Measurements from ENCODE around the gene NFIB. TPM values are rescaled to one million over a fixed set of nuclear protein-coding genes. Genes with fewer than 3 reads are reported as not detected.

NFIB gene
- total and polyA plus RNA-seq, 2 of the 13 experiments (the other 11 are each of a cell fraction or from before 2014, with no cell fraction given): 0.98 to 4.6 TPM

DNA sequence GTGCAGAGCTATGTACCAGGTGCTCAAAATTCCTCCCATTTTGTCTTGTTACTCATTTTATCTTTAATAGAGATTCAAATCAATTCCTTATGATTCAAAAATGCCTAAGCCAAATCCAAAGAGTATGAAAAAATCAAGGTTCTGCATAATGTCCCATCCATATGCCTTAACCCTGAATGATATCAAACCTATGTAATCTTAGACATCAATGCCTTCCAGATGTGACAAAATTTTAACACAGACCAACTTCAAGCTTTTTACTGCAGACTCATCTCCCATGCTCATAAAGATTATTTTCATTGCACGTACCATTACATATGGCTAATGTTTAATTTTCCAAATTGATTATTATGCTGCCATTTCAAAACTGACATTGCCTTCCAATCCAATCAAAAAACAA lies 122.4 kb downstream of the NFIB start:
- no peak for FAIRE-seq
- no peak for DNase-seq (ENCODE audit: low spot score)
- CTCF ChIA-PET (ENCODE audit: low intra/inter-chr PET ratio, low total read pairs): no interaction called here
- Histone ChIP-seq H2AFZ (ENCODE audit: low read length) (no peak overlapping the region), H3K27me3 (ENCODE audit: control insufficient read depth in 1 of 2, insufficient read depth in 2 of 2, low read length in 2 of 2) (no peaks in the 10 kb centered on the region), H3K9ac (ENCODE audit: insufficient read depth, low read depth, low read length) (no peak overlapping the region), H4K20me1 (ENCODE audit: insufficient read depth, low read length) (0 out of 2 replicates have a peak, but pooled peaks cover 2% of the 10 kb centered on the region), H3K36me3 (replicated peaks in 1 of 2; ENCODE audit: control insufficient read depth in 1 of 2, insufficient read depth in 2 of 2, low read length in 2 of 2) (no peaks in the 10 kb centered on the region), H3K4me1 (ENCODE audit: insufficient read depth, low read length) (no peaks in the 10 kb centered on the region), H3K27ac (ENCODE audit: extremely low read length, insufficient read depth, low read length) (no peak overlapping the region), H3K79me2 (ENCODE audit: insufficient read depth, low read length) (no peaks in the 10 kb centered on the region), H3K4me2 (ENCODE audit: low read depth, low read length) (no peak overlapping the region), H3K4me3 (replicated peaks in 1 of 3; ENCODE audit: insufficient read depth in 1 of 3, low read depth in 2 of 3, low read length in 3 of 3) (no peak overlapping the region), H3K9me3 (ENCODE audit: low read length) (no peaks in the 10 kb centered on the region)
- TF ChIP-seq PLRG1 (conservative IDR thresholded peaks at IDR 0.05) (no peak), ZNF607 (CRISPR knock-in tag; IDR thresholded peaks at IDR 0.05; ENCODE audit: borderline replicate concordance) (no peak), PHB2 (IDR thresholded peaks at IDR 0.05; ENCODE audit: partially characterized antibody) (no peak), ZNF431 (CRISPR knock-in tag; IDR thresholded peaks at IDR 0.05; ENCODE audit: borderline replicate concordance, low read depth) (no peak), ZNF282 (IDR thresholded peaks at IDR 0.05; ENCODE audit: partially characterized antibody) (no peak), BHLHE40 (IDR thresholded peaks at IDR 0.05; ENCODE audit: low read length) (no peak), ZNF367 (CRISPR knock-in tag; IDR thresholded peaks at IDR 0.05; ENCODE audit: borderline replicate concordance) (no peak), MTA3 (CRISPR knock-in tag; IDR thresholded peaks at IDR 0.05) (no peak), AKAP8 (CRISPR knock-in tag; IDR thresholded peaks at IDR 0.05) (no peak), TMF1 (CRISPR knock-in tag; IDR thresholded peaks at IDR 0.05; ENCODE audit: low read depth) (no peak)
- TF ChIP-seq, protein P1, sequence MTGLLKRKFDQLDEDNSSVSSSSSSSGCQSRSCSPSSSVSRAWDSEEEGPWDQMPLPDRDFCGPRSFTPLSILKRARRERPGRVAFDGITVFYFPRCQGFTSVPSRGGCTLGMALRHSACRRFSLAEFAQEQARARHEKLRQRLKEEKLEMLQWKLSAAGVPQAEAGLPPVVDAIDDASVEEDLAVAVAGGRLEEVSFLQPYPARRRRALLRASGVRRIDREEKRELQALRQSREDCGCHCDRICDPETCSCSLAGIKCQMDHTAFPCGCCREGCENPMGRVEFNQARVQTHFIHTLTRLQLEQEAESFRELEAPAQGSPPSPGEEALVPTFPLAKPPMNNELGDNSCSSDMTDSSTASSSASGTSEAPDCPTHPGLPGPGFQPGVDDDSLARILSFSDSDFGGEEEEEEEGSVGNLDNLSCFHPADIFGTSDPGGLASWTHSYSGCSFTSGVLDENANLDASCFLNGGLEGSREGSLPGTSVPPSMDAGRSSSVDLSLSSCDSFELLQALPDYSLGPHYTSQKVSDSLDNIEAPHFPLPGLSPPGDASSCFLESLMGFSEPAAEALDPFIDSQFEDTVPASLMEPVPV (CRISPR knock-in tag; IDR thresholded peaks at IDR 0.05): no peak
- TF ChIP-seq, protein P2, sequence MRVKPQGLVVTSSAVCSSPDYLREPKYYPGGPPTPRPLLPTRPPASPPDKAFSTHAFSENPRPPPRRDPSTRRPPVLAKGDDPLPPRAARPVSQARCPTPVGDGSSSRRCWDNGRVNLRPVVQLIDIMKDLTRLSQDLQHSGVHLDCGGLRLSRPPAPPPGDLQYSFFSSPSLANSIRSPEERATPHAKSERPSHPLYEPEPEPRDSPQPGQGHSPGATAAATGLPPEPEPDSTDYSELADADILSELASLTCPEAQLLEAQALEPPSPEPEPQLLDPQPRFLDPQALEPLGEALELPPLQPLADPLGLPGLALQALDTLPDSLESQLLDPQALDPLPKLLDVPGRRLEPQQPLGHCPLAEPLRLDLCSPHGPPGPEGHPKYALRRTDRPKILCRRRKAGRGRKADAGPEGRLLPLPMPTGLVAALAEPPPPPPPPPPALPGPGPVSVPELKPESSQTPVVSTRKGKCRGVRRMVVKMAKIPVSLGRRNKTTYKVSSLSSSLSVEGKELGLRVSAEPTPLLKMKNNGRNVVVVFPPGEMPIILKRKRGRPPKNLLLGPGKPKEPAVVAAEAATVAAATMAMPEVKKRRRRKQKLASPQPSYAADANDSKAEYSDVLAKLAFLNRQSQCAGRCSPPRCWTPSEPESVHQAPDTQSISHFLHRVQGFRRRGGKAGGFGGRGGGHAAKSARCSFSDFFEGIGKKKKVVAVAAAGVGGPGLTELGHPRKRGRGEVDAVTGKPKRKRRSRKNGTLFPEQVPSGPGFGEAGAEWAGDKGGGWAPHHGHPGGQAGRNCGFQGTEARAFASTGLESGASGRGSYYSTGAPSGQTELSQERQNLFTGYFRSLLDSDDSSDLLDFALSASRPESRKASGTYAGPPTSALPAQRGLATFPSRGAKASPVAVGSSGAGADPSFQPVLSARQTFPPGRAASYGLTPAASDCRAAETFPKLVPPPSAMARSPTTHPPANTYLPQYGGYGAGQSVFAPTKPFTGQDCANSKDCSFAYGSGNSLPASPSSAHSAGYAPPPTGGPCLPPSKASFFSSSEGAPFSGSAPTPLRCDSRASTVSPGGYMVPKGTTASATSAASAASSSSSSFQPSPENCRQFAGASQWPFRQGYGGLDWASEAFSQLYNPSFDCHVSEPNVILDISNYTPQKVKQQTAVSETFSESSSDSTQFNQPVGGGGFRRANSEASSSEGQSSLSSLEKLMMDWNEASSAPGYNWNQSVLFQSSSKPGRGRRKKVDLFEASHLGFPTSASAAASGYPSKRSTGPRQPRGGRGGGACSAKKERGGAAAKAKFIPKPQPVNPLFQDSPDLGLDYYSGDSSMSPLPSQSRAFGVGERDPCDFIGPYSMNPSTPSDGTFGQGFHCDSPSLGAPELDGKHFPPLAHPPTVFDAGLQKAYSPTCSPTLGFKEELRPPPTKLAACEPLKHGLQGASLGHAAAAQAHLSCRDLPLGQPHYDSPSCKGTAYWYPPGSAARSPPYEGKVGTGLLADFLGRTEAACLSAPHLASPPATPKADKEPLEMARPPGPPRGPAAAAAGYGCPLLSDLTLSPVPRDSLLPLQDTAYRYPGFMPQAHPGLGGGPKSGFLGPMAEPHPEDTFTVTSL (CRISPR knock-in tag; IDR thresholded peaks at IDR 0.05; ENCODE audit: borderline replicate concordance): no peak
- TF ChIP-seq, protein P3, sequence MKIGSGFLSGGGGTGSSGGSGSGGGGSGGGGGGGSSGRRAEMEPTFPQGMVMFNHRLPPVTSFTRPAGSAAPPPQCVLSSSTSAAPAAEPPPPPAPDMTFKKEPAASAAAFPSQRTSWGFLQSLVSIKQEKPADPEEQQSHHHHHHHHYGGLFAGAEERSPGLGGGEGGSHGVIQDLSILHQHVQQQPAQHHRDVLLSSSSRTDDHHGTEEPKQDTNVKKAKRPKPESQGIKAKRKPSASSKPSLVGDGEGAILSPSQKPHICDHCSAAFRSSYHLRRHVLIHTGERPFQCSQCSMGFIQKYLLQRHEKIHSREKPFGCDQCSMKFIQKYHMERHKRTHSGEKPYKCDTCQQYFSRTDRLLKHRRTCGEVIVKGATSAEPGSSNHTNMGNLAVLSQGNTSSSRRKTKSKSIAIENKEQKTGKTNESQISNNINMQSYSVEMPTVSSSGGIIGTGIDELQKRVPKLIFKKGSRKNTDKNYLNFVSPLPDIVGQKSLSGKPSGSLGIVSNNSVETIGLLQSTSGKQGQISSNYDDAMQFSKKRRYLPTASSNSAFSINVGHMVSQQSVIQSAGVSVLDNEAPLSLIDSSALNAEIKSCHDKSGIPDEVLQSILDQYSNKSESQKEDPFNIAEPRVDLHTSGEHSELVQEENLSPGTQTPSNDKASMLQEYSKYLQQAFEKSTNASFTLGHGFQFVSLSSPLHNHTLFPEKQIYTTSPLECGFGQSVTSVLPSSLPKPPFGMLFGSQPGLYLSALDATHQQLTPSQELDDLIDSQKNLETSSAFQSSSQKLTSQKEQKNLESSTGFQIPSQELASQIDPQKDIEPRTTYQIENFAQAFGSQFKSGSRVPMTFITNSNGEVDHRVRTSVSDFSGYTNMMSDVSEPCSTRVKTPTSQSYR (CRISPR knock-in tag; IDR thresholded peaks at IDR 0.05; ENCODE audit: borderline replicate concordance): no peak
- 47% methylated on average over 1 of the region's 1 CpG for WGBS (ENCODE audit: low lambda C conversion rate)
- in situ Hi-C loops (cut with HindIII; ENCODE audit: extremely low pct_ligation_motif_present, low pct_unique_long_range_greater_than_20kb) (no loop called here), intact Hi-C loops (cut with micrococcal nuclease; ENCODE audit: unreplicated experiment) (no loop called here)
- POLR2A ChIA-PET: no interaction called here
- no TSS peak for BruUV-seq (replicated peaks)
- no peak for ATAC-seq

All from HepG2 (cell line).